Measurements from ENCODE around the gene CCDC33.

GRCh38 chr15:74225928-74226327 lies 10.2 kb upstream of the CCDC33 start:
- TF ChIP-seq EZH2phosphoT487 (IDR thresholded peaks at IDR 0.05; ENCODE audit: borderline replicate concordance, low read length) (no peak), CTCF (IDR thresholded peaks at IDR 0.05; ENCODE audit: low read depth, low read length, poor library complexity, severe bottlenecking) (no peak)

Measured in DOHH2 (cell line).